OCI-LY3 (cell line): ENCODE results near the gene FTSJ3.

Experiments used
- H2AFZ ChIP-seq: fragments of 200-600, 300-600 bp; shearing (Covaris generic); 2 replicates; pipeline ENCODE4 v1.6.0; 2014; ENCODE audit warnings: antibody characterized with exemption, low read depth, low read length
- H3K27ac ChIP-seq: fragments of 200-600, 300-600 bp; sonication (generic); 2 replicates; pipeline ENCODE4 v1.5.1; 2014; ENCODE audit warnings: mild to moderate bottlenecking, low read length, moderate library complexity, mixed read lengths
- H3K27me3 ChIP-seq: fragments of 200-600, 300-600 bp; sonication (generic); 2 replicates; pipeline ENCODE4 v1.6.1; 2014; ENCODE audit warnings: low read depth, low read length, mixed read lengths
- H3K36me3 ChIP-seq: fragments of 200-600, 300-600 bp; sonication (generic); replicated peaks from 2 replicates; pipeline ENCODE3; 2014; ENCODE audit warnings: low read depth, low read length, mixed read lengths
- H3K4me1 ChIP-seq: fragments of 300-600, 200-600 bp; sonication (generic); 2 replicates; pipeline ENCODE4 v1.6.1; 2014; ENCODE audit warnings: low read length, mixed read lengths
- H3K4me2 ChIP-seq: fragments of 200-600, 300-600 bp; sonication (generic); 2 replicates; pipeline ENCODE4 v1.6.1; 2014; ENCODE audit warnings: low read length, mixed read lengths
- H3K4me3 ChIP-seq: fragments of 300-600, 200-600 bp; sonication (generic); 2 replicates; pipeline ENCODE4 v1.5.1; 2014; ENCODE audit warnings: antibody characterized with exemption, mild to moderate bottlenecking, low read length, moderate library complexity
- H3K79me2 ChIP-seq: fragments of 300-600, 200-600 bp; shearing (Covaris generic); 2 replicates; pipeline ENCODE4 v1.6.1; 2014; ENCODE audit warnings: mild to moderate bottlenecking, low read length, mixed read lengths
- H3K9ac ChIP-seq: fragments of 300-600, 200-600 bp; shearing (Covaris generic); 2 replicates; pipeline ENCODE4 v1.6.0; 2014; ENCODE audit warnings: mild to moderate bottlenecking, low read length, moderate library complexity
- H3K9me3 ChIP-seq: fragments of 200-600, 300-600 bp; shearing (Covaris generic); 2 replicates; pipeline ENCODE4 v1.6.1; 2014; ENCODE audit warnings: low read length, mixed read lengths; ENCODE audit not compliant: insufficient read depth
- H4K20me1 ChIP-seq: fragments of 200-600, 300-600 bp; sonication (generic); 2 replicates; pipeline ENCODE4 v1.6.1; 2016; ENCODE audit warnings: low read length, mixed read lengths; ENCODE audit not compliant: insufficient read depth
- CTCF ChIP-seq: fragments of 200-600, 300-600 bp; sonication (generic); IDR thresholded peaks from 2 replicates; pipeline ENCODE4 v1.5.1; 2014; ENCODE audit warnings: antibody characterized with exemption, low read length, low read depth
- EZH2phosphoT487 ChIP-seq: fragments of 200-600 bp; shearing (Covaris generic); IDR thresholded peaks from 2 replicates; pipeline ENCODE4 v1.6.1; 2018; ENCODE audit warnings: antibody characterized with exemption, mixed run types, low read depth

The FTSJ3 gene

GRCh38 chr17:63792055-63792729, 35.3 kb downstream of the FTSJ3 start:
- H3K36me3 ChIP-seq, result peaks cover 57% of the 10 kb centered on the region

GRCh38 chr17:63790057-63790456, 37.4 kb downstream of the FTSJ3 start:
- no peaks in the 10 kb centered on the region for H3K4me1 ChIP-seq
- peaks cover 49% of the 10 kb centered on the region for H3K36me3 ChIP-seq
- peaks cover 15% of the 10 kb centered on the region for H4K20me1 ChIP-seq
- H3K4me3 ChIP-seq, result no peak overlapping the region
- H3K9me3 ChIP-seq, result no peaks in the 10 kb centered on the region
- no peak overlapping the region for H3K9ac ChIP-seq
- no peak overlapping the region for H3K27ac ChIP-seq
- no peak overlapping the region for H2AFZ ChIP-seq
- H3K79me2 ChIP-seq, result peaks cover 76% of the 10 kb centered on the region
- TF ChIP-seq CTCF (no peak), EZH2phosphoT487 (no peak)
- no peaks in the 10 kb centered on the region for H3K27me3 ChIP-seq
- H3K4me2 ChIP-seq, result no peak overlapping the region

More at GRCh38 chr17:63792055-63792729, 35.3 kb downstream of the FTSJ3 start:
- H4K20me1 ChIP-seq, result 0 out of 2 replicates have a peak, but pooled peaks cover 6% of the 10 kb centered on the region
- H3K4me1 ChIP-seq, result no peaks in the 10 kb centered on the region
- no peak for TF ChIP-seq EZH2phosphoT487
- TF ChIP-seq CTCF, result no peak
- H3K27me3 ChIP-seq, result no peaks in the 10 kb centered on the region
- H3K9ac ChIP-seq, result no peak overlapping the region; the same call in 1 of the 2 replicates
- H3K4me3 ChIP-seq, result no peak overlapping the region
- H3K4me2 ChIP-seq, result no peak overlapping the region
- no peak overlapping the region for H2AFZ ChIP-seq
- H3K9me3 ChIP-seq, result no peaks in the 10 kb centered on the region
- no peak overlapping the region for H3K27ac ChIP-seq
- H3K79me2 ChIP-seq, result peaks cover 68% of the 10 kb centered on the region

- no peak overlapping the region for H3K4me2 ChIP-seq
- H3K4me3 ChIP-seq, result no peak overlapping the region
- no peak overlapping the region for H2AFZ ChIP-seq
- no peaks in the 10 kb centered on the region for H3K9me3 ChIP-seq
- H3K79me2 ChIP-seq, result peaks cover 89% of the 10 kb centered on the region
- no peaks in the 10 kb centered on the region for H3K27me3 ChIP-seq
- H4K20me1 ChIP-seq, result peaks cover 44% of the 10 kb centered on the region
- H3K36me3 ChIP-seq, result peaks cover 41% of the 10 kb centered on the region
- TF ChIP-seq CTCF, result no peak
- TF ChIP-seq EZH2phosphoT487, result no peak
- peaks cover 15% of the 10 kb centered on the region for H3K4me1 ChIP-seq
- no peak overlapping the region for H3K9ac ChIP-seq
- no peak overlapping the region for H3K27ac ChIP-seq
Observed at GRCh38 chr17:63786971-63787711, 40.3 kb downstream of the FTSJ3 start.

GRCh38 chr17:63786117-63786516, 41.3 kb downstream of the FTSJ3 start:
- peaks cover 37% of the 10 kb centered on the region for H3K36me3 ChIP-seq

More at GRCh38 chr17:63786117-63786516, 41.3 kb downstream of the FTSJ3 start:
- Histone ChIP-seq H2AFZ (no peak overlapping the region), H3K27me3 (no peaks in the 10 kb centered on the region), H3K27ac (no peak overlapping the region), H3K4me1 (peaks cover 16% of the 10 kb centered on the region), H3K9ac (no peak overlapping the region), H4K20me1 (peaks cover 47% of the 10 kb centered on the region), H3K9me3 (no peaks in the 10 kb centered on the region), H3K4me3 (no peak overlapping the region), H3K4me2 (no peak overlapping the region), H3K79me2 (peaks cover 92% of the 10 kb centered on the region)
- no peak for TF ChIP-seq CTCF
- no peak for TF ChIP-seq EZH2phosphoT487
